GM12878 (cell line): ENCODE measurements around the gene ME3. TPM values are rescaled to one million over a fixed set of nuclear protein-coding genes. Genes with fewer than 3 reads are reported as not detected.

Experiments used
- ATAC-seq: fragments of 200-7000 bp; cut with Tn5 transposase; 3 replicates; pipeline ENCODE4 v1.9.1; 2020; ENCODE audit warnings: mild to moderate bottlenecking, moderate library complexity
- Bru-seq: library from RNA; stranded (reverse); fragments of 400-500 nt; gene quantifications from one replicate; lab custom pipeline; 2021; lab: Mats Ljungman, UMichigan
- BruChase-seq, 2 experiments: library from RNA; stranded (reverse); fragments of 400-500 nt; gene quantifications; one replicate each; lab custom pipeline; 2021; lab: Mats Ljungman, UMichigan
- BruUV-seq: library from RNA; stranded (reverse); fragments of 400-500 nt; replicated peaks from 2 replicates; lab custom pipeline; 2021; lab: Mats Ljungman, UMichigan
- CTCF ChIA-PET: fragments of 300-600 bp; sonication (Branson Sonifier 250); formaldehyde crosslinking; extraction: SDS; loops from one replicate; lab custom pipeline; 2021; ENCODE audit warnings: inconsistent platforms; lab: Yijun Ruan, JAX
- POLR2A ChIA-PET: fragments of 350-600 bp; formaldehyde crosslinking; extraction: SDS; loops from one replicate; lab custom pipeline; 2021; ENCODE audit warnings: inconsistent platforms; lab: Charles Lee
- RAD21 ChIA-PET: fragments of 300-600 bp; sonication (Branson Sonifier 250); formaldehyde crosslinking; loops from one replicate; lab custom pipeline; 2023; ENCODE audit warnings: antibody characterized with exemption; ENCODE audit not compliant: unreplicated experiment; lab: Charles Lee
- SMC1A ChIA-PET: fragments of 300-600 bp; sonication (Branson Sonifier 250); formaldehyde crosslinking; loops from one replicate; lab custom pipeline; 2023; ENCODE audit not compliant: unreplicated experiment, uncharacterized antibody; lab: Charles Lee
- DNase-seq: peaks from one replicate; pipeline ENCODE4 v3.0.0-alpha.2; 2011; ENCODE audit warnings: low read depth, low spot score
- FAIRE-seq: peaks from 3 replicates; lab custom pipeline; 2011; peaks lifted over from hg19 to GRCh38; lab: Jason Lieb, UNC
- H2AFZ ChIP-seq: 2 replicates; pipeline ENCODE4 v1.6.0; 2011; ENCODE audit warnings: low read depth, low read length, control low read depth; ENCODE audit not compliant: control insufficient read depth
- H3K27ac ChIP-seq: 2 replicates; pipeline ENCODE4 v1.5.1; 2011; ENCODE audit warnings: control low read depth; ENCODE audit not compliant: control insufficient read depth, insufficient read depth
- H3K27me3 ChIP-seq, 2 experiments: replicated peaks in 1 of 2; 2 replicates each; pipeline versions ENCODE4 v1.6.0 to v1.6.1; 2011; ENCODE audit warnings: low read length in 1 of 2; ENCODE audit not compliant: control insufficient read depth in 2 of 2, insufficient read depth in 2 of 2
- H3K36me3 ChIP-seq, 2 experiments: 2 replicates each; pipeline ENCODE4 v1.5.1; 2011; ENCODE audit warnings: low read length in 1 of 2; ENCODE audit not compliant: control insufficient read depth in 2 of 2, insufficient read depth in 2 of 2
- H3K4me1 ChIP-seq: 2 replicates; pipeline ENCODE4 v1.6.1; 2011; ENCODE audit warnings: mild to moderate bottlenecking, low read length, moderate library complexity, mixed read lengths; ENCODE audit not compliant: control insufficient read depth, insufficient read depth
- H3K4me2 ChIP-seq: 2 replicates; pipeline ENCODE4 v1.6.0; 2011; ENCODE audit warnings: control low read depth; ENCODE audit not compliant: control insufficient read depth, insufficient read depth
- H3K4me3 ChIP-seq: fragments of 200-600 bp; sonication (generic); 2 replicates; pipeline ENCODE4 v1.5.1; 2016
- H3K79me2 ChIP-seq: 2 replicates; pipeline ENCODE4 v1.6.0; 2011; ENCODE audit warnings: low read length; ENCODE audit not compliant: control insufficient read depth, insufficient read depth
- H3K9ac ChIP-seq: 2 replicates; pipeline ENCODE4 v1.8.0; 2011; ENCODE audit warnings: low read length, control low read depth, mixed read lengths; ENCODE audit not compliant: control insufficient read depth, insufficient read depth
- H3K9me3 ChIP-seq: replicated peaks from 3 replicates; pipeline ENCODE4 v1.5.1; 2011; ENCODE audit warnings: mild to moderate bottlenecking, low read length; ENCODE audit not compliant: control insufficient read depth, insufficient read depth
- H4K20me1 ChIP-seq: 2 replicates; pipeline ENCODE4 v1.6.0; 2011; ENCODE audit not compliant: control insufficient read depth, insufficient read depth
- BMI1 ChIP-seq: fragments of 450-650 bp; IDR thresholded peaks from 2 replicates; pipeline ENCODE4 v1.6.1; 2016; ENCODE audit warnings: mild to moderate bottlenecking, moderate library complexity, borderline replicate concordance
- NFXL1 ChIP-seq: fragments of 450-650 bp; IDR thresholded peaks from 2 replicates; pipeline ENCODE4 v1.6.1; 2017; ENCODE audit warnings: antibody characterized with exemption, mild to moderate bottlenecking, borderline replicate concordance
- ZSCAN29 ChIP-seq: fragments of 450-650 bp; IDR thresholded peaks from 2 replicates; pipeline ENCODE4 v1.6.1; 2017; ENCODE audit warnings: mild to moderate bottlenecking, moderate library complexity
- WGBS: methylation state at CpG from one replicate; pipeline ENCODE4 v1.1.6; 2016; ENCODE audit warnings: low lambda C conversion rate; ENCODE audit not compliant: insufficient replicate concordance, insufficient coverage; ENCODE audit errors: missing lambda C conversion rate; 5-methylcytosine and 5-hydroxymethylcytosine counted together
- in situ Hi-C: fragments of 300-500 bp; cut with MboI; formaldehyde crosslinking; loops from 9 replicates; pipeline ENCODE4 v1.14.3; 2018; ENCODE audit warnings: mixed read lengths
- intact Hi-C: fragments of 100-400 bp; cut with micrococcal nuclease; formaldehyde crosslinking; loops from one replicate; pipeline ENCODE4 v1.14.2; 2022; ENCODE audit not compliant: unreplicated experiment
- long read RNA-seq, 2 experiments: library from polyadenylated mRNA; unstranded; transcript quantifications; one replicate each; pipeline ENCODE4 v2.0.0, GENCODE V29; 2019 to 2020
- polyA minus RNA-seq, 3 experiments: library from RNA; depleted of rRNA, polyadenylated mRNA; stranded (reverse); fragments of >200 nt; gene quantifications; 2 replicates each; pipeline ENCODE4 v1.2.3, GENCODE V29; 2011
- polyA plus RNA-seq, 11 experiments: library from polyadenylated mRNA; depleted of rRNA in 4 of 11; unstranded in 6 of 11; stranded (reverse) in 5 of 11; fragments of >200 nt; fragmentation: Nextera tagmentation in 4 of 11; fragmentation: Illumina TruSeq in 1 of 11; extraction: Ambion mirVana in 4 of 11; extraction: Trizol in 1 of 11; gene quantifications; 1 replicate in 1 of 11; 2 replicates in 10 of 11; pipeline versions ENCODE4 v1.2.1 to v1.2.3, GENCODE V29; 2011 to 2016; ENCODE audit warnings: inconsistent platforms in 2 of 11, missing spikeins in 2 of 11, low read depth in 1 of 11
- total RNA-seq, 4 experiments: library from RNA; depleted of rRNA in 3 of 4; stranded (reverse); fragments of >200 nt in 3 of 4; fragmentation: Illumina TruSeq in 1 of 4; extraction: Trizol in 1 of 4; gene quantifications; 2 replicates each; pipeline versions ENCODE4 v1.2.1 to v1.2.3, GENCODE V29; 2013 to 2021
- TF ChIP-seq, protein P1 (sequence below): fragments of 450-650 bp; IDR thresholded peaks from 2 replicates; pipeline ENCODE4 v1.6.1; 2018; ENCODE audit warnings: borderline replicate concordance, mild to moderate bottlenecking; ENCODE audit not compliant: partially characterized antibody
- TF ChIP-seq, protein P2 (sequence below): fragments of 450-650 bp; IDR thresholded peaks from 2 replicates; pipeline ENCODE4 v1.6.1; 2017; ENCODE audit warnings: mild to moderate bottlenecking, low read depth, inconsistent platforms; ENCODE audit not compliant: poor library complexity, severe bottlenecking
- TF ChIP-seq, protein P3 (sequence below): IDR thresholded peaks from 2 replicates; pipeline ENCODE4 v1.6.1; 2011; ENCODE audit warnings: borderline replicate concordance, low read depth, mild to moderate bottlenecking, moderate library complexity, low read length; ENCODE audit not compliant: insufficient read depth, poor library complexity, severe bottlenecking

The ME3 gene
- total RNA-seq (2013; cell fraction: nucleolus; rRNA removed) = not detected in 2 replicates
- total RNA-seq (2014; rRNA removed) (0.22 and 0.40 TPM in 2 replicates), total RNA-seq (2014; rRNA removed; fragmentation: Illumina TruSeq; extraction: Trizol) (0.18 TPM in 1 of 2 replicates, not detected in the other), total RNA-seq (2021) (0.08 and 0.21 TPM in 2 replicates), polyA plus RNA-seq (2011; rRNA removed) (0.33 TPM in 2 replicates), polyA plus RNA-seq (2014; fragmentation: Illumina TruSeq; extraction: Trizol) (0.28 TPM in 1 of 2 replicates, not detected in the other), polyA plus RNA-seq (2014; fragmentation: Nextera tagmentation; extraction: Ambion mirVana) (under 1 TPM; 0.11 to 0.16 TPM), polyA plus RNA-seq (2014; rRNA removed) (0.06 TPM in 2 replicates), polyA plus RNA-seq (2016; fragmentation: Nextera tagmentation; extraction: Ambion mirVana) (not detected), polyA minus RNA-seq (2011; rRNA and poly(A)+ RNA removed) (0.82 and 1.1 TPM in 2 replicates), Bru-seq, nascent RNA (percentile 10 among the genes with signal in this experiment), BruChase-seq, experiment 1, labeled RNA remaining after a 6-hour chase (percentile 9 among the genes with signal in this experiment), BruChase-seq, experiment 2, labeled RNA remaining after a 2-hour chase (percentile 9 among the genes with signal in this experiment)
- not detected for polyA plus RNA-seq (2011; ENCODE audit: low read depth)
- polyA plus RNA-seq (2011; cell fraction: cytosol; rRNA removed) = 0.19 and 0.35 TPM in 2 replicates
- 1.3 and 2.3 TPM in 2 replicates for polyA plus RNA-seq (2011; cell fraction: nucleus; rRNA removed)
- polyA plus RNA-seq (2012) = 0.17 and 0.31 TPM in 2 replicates
- polyA minus RNA-seq (2011; cell fraction: cytosol; rRNA and poly(A)+ RNA removed) = not detected in 2 replicates
- 0.48 and 1.9 TPM in 2 replicates for polyA minus RNA-seq (2011; cell fraction: nucleus; rRNA and poly(A)+ RNA removed)
- long read RNA-seq, experiment 1, partial matches to known transcripts = 0 of 1 reads
- long read RNA-seq, experiment 1, other reads (novel, unspliced or antisense) = 1 of 1 reads
- long read RNA-seq, experiment 2 = 0 reads

DNA sequence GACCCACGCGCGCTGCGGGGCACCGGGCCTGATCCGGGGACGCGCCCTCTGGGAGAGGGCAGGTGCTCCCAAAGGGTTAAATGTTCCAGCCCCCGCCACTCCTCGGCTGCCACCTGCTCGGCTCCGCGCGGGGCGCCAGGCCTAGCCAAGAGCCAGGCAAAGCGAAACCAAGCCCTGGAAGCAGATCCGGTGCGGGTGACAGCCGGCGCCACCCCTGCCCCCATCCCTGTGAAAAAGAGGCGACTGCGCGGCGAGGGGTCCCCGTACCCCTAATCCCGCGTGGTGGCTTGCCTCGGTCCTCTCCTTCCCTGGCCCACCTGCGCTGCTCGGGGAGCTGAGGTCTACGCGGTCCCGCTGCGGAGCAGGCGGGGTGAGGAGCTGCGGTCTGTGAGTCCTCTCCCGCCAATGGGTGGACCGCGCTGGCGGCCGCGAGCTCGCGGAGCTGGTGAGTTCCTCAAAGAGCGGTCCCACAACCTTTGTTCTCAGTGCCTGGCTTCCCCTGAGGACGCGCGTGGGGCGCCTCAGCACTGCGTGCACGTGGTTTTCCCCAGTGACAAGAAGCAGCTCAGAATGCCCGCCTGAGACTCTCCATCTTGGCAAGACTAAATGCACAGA is at the start of gene ME3:
Gene ME3, minus strand, starts transcription at position 610 of the 615 bp plus-strand sequence.
- FAIRE-seq = no peak
- Histone ChIP-seq H3K4me3 (no peak within 1 kb of the TSS), H3K27me3 (peaks cover 8 to 10% of the 10 kb centered on the region in 2 experiments; a peak in 3 of 4 replicates), H3K27ac (no peak within 1 kb of the TSS), H3K9ac (no peak within 1 kb of the TSS), H3K36me3 (no peaks in the 10 kb centered on the region), H3K4me2 (peak within 1 kb of the TSS; percentile 39; the same call in 1 of the 2 replicates), H3K4me1 (no peaks in the 10 kb centered on the region), H4K20me1 (no peaks in the 10 kb centered on the region), H3K79me2 (no peaks in the 10 kb centered on the region), H2AFZ (no peak within 1 kb of the TSS), H3K9me3 (no peaks in the 10 kb centered on the region)
- no TSS peak for BruUV-seq
- CTCF ChIA-PET = no interaction called here
- RAD21 ChIA-PET = no interaction called here
- SMC1A ChIA-PET = no interaction called here
- in situ Hi-C loops = no loop called here
- no peak for DNase-seq
- intact Hi-C loops = no loop called here
- no peak for ATAC-seq
- 5% methylated on average over 44 of the region's 52 CpGs for WGBS
- POLR2A ChIA-PET = no interaction called here
- TF ChIP-seq, protein P1, sequence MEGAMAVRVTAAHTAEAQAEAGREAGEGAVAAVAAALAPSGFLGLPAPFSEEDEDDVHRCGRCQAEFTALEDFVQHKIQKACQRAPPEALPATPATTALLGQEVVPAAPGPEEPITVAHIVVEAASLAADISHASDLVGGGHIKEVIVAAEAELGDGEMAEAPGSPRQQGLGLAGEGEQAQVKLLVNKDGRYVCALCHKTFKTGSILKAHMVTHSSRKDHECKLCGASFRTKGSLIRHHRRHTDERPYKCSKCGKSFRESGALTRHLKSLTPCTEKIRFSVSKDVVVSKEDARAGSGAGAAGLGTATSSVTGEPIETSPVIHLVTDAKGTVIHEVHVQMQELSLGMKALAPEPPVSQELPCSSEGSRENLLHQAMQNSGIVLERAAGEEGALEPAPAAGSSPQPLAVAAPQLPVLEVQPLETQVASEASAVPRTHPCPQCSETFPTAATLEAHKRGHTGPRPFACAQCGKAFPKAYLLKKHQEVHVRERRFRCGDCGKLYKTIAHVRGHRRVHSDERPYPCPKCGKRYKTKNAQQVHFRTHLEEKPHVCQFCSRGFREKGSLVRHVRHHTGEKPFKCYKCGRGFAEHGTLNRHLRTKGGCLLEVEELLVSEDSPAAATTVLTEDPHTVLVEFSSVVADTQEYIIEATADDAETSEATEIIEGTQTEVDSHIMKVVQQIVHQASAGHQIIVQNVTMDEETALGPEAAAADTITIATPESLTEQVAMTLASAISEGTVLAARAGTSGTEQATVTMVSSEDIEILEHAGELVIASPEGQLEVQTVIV = no peak
- TF ChIP-seq NFXL1 (no peak), ZSCAN29 (no peak), BMI1 (no peak)
- TF ChIP-seq, protein P2, sequence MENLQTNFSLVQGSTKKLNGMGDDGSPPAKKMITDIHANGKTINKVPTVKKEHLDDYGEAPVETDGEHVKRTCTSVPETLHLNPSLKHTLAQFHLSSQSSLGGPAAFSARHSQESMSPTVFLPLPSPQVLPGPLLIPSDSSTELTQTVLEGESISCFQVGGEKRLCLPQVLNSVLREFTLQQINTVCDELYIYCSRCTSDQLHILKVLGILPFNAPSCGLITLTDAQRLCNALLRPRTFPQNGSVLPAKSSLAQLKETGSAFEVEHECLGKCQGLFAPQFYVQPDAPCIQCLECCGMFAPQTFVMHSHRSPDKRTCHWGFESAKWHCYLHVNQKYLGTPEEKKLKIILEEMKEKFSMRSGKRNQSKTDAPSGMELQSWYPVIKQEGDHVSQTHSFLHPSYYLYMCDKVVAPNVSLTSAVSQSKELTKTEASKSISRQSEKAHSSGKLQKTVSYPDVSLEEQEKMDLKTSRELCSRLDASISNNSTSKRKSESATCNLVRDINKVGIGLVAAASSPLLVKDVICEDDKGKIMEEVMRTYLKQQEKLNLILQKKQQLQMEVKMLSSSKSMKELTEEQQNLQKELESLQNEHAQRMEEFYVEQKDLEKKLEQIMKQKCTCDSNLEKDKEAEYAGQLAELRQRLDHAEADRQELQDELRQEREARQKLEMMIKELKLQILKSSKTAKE = no peak
- TF ChIP-seq, protein P3, sequence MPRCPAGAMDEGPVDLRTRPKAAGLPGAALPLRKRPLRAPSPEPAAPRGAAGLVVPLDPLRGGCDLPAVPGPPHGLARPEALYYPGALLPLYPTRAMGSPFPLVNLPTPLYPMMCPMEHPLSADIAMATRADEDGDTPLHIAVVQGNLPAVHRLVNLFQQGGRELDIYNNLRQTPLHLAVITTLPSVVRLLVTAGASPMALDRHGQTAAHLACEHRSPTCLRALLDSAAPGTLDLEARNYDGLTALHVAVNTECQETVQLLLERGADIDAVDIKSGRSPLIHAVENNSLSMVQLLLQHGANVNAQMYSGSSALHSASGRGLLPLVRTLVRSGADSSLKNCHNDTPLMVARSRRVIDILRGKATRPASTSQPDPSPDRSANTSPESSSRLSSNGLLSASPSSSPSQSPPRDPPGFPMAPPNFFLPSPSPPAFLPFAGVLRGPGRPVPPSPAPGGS = no peak
